Immature natural killer cell (primary cell): Measurements from ENCODE around the gene IMPG2. TPM values are rescaled to one million over a fixed set of nuclear protein-coding genes. Genes with fewer than 3 reads are reported as not detected.

Source experiments
- DNase-seq, 3 donors: peaks; one replicate each; pipeline ENCODE4 v3.0.0; 2022; ENCODE audit warnings: mixed read lengths in 1 of 3
- H3K27ac Mint-ChIP-seq, 6 donors: one replicate each; pipeline ENCODE4 v1.8.0; 2020; ENCODE audit warnings: mixed read lengths in 6 of 6, mild to moderate bottlenecking in 5 of 6, inconsistent platforms in 4 of 6, moderate library complexity in 3 of 6
- H3K27me3 Mint-ChIP-seq, 3 donors: one replicate each; pipeline ENCODE4 v1.8.0; 2020 to 2021; ENCODE audit warnings: low read depth in 3 of 3, mild to moderate bottlenecking in 3 of 3, mixed read lengths in 3 of 3, moderate library complexity in 3 of 3, inconsistent platforms in 1 of 3
- H3K36me3 Mint-ChIP-seq, 3 donors: one replicate each; pipeline ENCODE4 v1.8.0; 2020; ENCODE audit warnings: mixed read lengths in 3 of 3, inconsistent platforms in 2 of 3, mild to moderate bottlenecking in 2 of 3
- H3K4me1 Mint-ChIP-seq, 2 donors: one replicate each; pipeline ENCODE4 v1.8.0; 2020; ENCODE audit warnings: inconsistent platforms in 2 of 2, mild to moderate bottlenecking in 2 of 2, mixed read lengths in 2 of 2, moderate library complexity in 1 of 2
- H3K4me3 Mint-ChIP-seq, 5 donors: one replicate each; pipeline ENCODE4 v1.8.0; 2020; ENCODE audit warnings: mild to moderate bottlenecking in 5 of 5, mixed read lengths in 5 of 5, inconsistent platforms in 3 of 5, moderate library complexity in 3 of 5
- H3K9me3 Mint-ChIP-seq, 6 donors: one replicate each; pipeline ENCODE4 v1.8.0; 2020; ENCODE audit warnings: mild to moderate bottlenecking in 6 of 6, mixed read lengths in 6 of 6, inconsistent platforms in 4 of 6, moderate library complexity in 3 of 6
- polyA plus RNA-seq, 3 donors: library from polyadenylated mRNA; unstranded; fragments of 300-500 nt; fragmentation: Illumina TruSeq; gene quantifications; one replicate each; pipeline ENCODE4 v1.2.3, GENCODE V29; 2021

IMPG2 gene
- polyA plus RNA-seq, 3 donors from 2014 or later = 0.04 TPM; not detected in 1

GRCh38 chr3:101268141-101268540 lies 52.2 kb downstream of the IMPG2 start:
- Mint-ChIP-seq H3K27ac (no peak overlapping the region), H3K4me1 (no peaks in the 10 kb centered on the region), H3K9me3 (no peaks in the 10 kb centered on the region), H3K4me3 (no peak overlapping the region), H3K36me3 (peaks cover 5 to 37% (median 13%) of the 10 kb centered on the region in 3 donors), H3K27me3 (no peaks in the 10 kb centered on the region)
- no peak for DNase-seq

DNA sequence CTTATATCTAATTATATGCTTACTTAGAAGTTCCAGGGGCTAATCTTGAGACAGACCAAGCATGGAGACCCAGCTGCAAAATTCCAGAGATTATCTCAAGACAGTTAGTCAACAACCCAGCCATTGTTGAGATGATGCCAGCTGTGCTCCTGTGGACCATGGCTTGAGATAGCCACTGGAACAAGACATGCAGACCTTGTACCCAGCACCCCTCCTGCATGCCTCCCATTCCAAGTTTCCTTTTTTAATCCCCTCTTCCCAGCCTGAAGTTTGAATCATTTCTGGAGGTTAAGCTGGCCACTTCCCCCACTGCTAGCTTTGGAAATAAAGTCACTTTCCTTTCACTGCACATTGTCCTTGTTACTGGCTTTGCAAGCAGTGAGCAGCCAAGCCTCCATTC lies 53.8 kb downstream of the IMPG2 start:
- Mint-ChIP-seq H3K9me3 (no peaks in the 10 kb centered on the region), H3K4me3 (no peak overlapping the region), H3K27ac (no peak overlapping the region), H3K36me3 (peaks cover 4 to 25% (median 5%) of the 10 kb centered on the region in 3 donors), H3K27me3 (no peaks in the 10 kb centered on the region), H3K4me1 (no peaks in the 10 kb centered on the region)
- no peak for DNase-seq

DNA sequence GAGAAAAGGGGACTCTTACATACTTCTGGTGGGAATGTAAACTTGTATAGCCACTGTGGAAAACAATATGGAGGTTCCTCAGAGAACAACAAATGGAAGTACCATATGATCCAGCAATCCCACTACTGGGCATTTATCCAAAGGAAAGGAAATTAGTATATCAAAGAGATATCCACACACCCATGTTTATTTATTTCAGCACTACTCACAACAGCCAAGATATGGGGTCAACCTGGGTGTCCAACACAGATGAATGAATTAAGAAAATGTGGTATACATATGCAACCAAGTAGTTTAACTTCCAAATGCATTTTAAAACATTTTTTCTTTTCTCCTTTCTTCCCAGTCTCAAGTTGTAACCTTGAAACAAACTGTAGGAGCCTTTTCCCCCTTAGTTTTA lies 54.3 kb downstream of the IMPG2 start:
- Mint-ChIP-seq H3K9me3 (no peaks in the 10 kb centered on the region), H3K36me3 (peaks cover 4 to 20% (median 5%) of the 10 kb centered on the region in 3 donors), H3K27ac (no peak overlapping the region), H3K27me3 (no peaks in the 10 kb centered on the region), H3K4me1 (no peaks in the 10 kb centered on the region), H3K4me3 (no peak overlapping the region)
- no peak for DNase-seq

- H3K9me3 Mint-ChIP-seq = no peaks in the 10 kb centered on the region
- no peak overlapping the region for H3K27ac Mint-ChIP-seq
- peaks cover 0 to 11% (median 5%) of the 10 kb centered on the region in 3 donors for H3K36me3 Mint-ChIP-seq
- no peaks in the 10 kb centered on the region for H3K27me3 Mint-ChIP-seq
- H3K4me1 Mint-ChIP-seq = no peaks in the 10 kb centered on the region
- H3K4me3 Mint-ChIP-seq = no peak overlapping the region
- no peak for DNase-seq
Measured at GRCh38 chr3:101262393-101263240, 57.8 kb downstream of the IMPG2 start.

GRCh38 chr3:101261506-101261905 lies 58.9 kb downstream of the IMPG2 start:
- Mint-ChIP-seq H3K36me3 (peaks cover 5 to 14% (median 11%) of the 10 kb centered on the region in 3 donors), H3K9me3 (no peaks in the 10 kb centered on the region), H3K27me3 (no peaks in the 10 kb centered on the region), H3K27ac (no peak overlapping the region), H3K4me1 (no peaks in the 10 kb centered on the region), H3K4me3 (no peak overlapping the region)
- no peak for DNase-seq

DNA sequence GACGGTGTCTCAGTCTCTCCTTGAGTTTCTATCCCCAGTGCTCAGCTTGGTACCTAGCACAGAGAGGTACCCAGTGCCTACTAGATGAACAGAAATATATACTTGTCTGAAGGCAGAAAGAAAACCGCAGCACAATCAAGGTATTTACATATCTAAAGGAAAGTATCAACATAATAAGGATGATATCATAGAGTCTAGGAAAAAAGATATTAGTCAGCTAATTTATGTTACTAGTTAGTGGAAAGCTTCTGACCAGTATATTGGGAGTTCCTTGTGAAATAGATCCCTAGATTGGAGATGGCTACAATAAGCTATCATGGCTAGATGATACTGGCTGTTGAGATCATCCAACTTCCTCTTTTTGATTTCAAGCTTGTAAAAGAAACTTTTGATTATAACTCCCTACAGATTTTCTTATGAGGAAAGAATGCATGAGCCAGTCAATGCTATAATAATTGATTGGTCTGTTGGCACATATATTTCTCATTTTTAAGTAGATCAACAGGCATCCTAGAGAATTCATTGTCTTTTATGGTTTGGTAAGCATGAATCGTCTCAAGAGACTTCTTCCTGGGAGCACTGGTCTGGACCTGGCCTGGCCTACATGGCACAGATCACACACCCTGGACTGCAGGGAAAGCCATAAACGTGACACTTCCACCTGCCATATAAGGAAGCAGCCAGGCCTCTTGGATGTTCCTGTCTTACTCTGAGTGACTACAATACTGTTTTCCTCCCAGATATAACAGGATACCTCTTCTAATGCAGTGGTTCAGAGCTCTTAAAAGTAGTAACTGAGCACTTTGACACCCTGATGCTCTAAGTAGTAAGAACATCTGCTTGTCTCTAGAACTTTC lies 60.7 kb downstream of the IMPG2 start:
- H3K4me3 Mint-ChIP-seq = no peak overlapping the region
- H3K27ac Mint-ChIP-seq = no peak overlapping the region
- no peaks in the 10 kb centered on the region for H3K9me3 Mint-ChIP-seq
- peaks cover 13 to 15% (median 15%) of the 10 kb centered on the region in 3 donors for H3K36me3 Mint-ChIP-seq
- no peaks in the 10 kb centered on the region for H3K27me3 Mint-ChIP-seq
- no peaks in the 10 kb centered on the region for H3K4me1 Mint-ChIP-seq
- DNase-seq = no peak

DNA sequence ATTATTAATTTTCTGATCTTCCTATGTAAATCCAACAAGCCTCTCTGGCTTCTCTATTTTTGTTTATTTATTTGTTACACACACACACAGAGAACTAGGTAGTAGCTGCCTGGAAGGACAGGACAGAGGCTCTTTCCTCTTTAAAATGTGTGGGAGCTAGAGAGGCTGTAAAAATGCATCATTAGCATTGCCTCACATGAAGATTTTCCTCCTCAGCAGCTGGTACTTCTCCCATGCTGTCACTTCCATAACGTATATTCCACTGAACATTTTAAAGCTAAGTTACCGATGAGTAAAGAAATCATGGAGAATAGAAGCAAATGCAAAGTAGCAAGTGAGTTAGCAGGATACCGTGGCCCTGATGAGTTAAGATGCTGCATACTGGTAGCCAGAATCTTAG lies 63.9 kb downstream of the IMPG2 start:
- Mint-ChIP-seq H3K36me3 (peaks cover 14 to 32% (median 32%) of the 10 kb centered on the region in 3 donors), H3K27me3 (no peaks in the 10 kb centered on the region), H3K4me3 (no peak overlapping the region), H3K9me3 (no peaks in the 10 kb centered on the region), H3K4me1 (no peaks in the 10 kb centered on the region), H3K27ac (no peak overlapping the region)
- DNase-seq = no peak

- peaks cover 14 to 32% (median 32%) of the 10 kb centered on the region in 3 donors for H3K36me3 Mint-ChIP-seq
- H3K4me1 Mint-ChIP-seq = no peaks in the 10 kb centered on the region
- no peak overlapping the region for H3K27ac Mint-ChIP-seq
- no peak overlapping the region for H3K4me3 Mint-ChIP-seq
- H3K9me3 Mint-ChIP-seq = no peaks in the 10 kb centered on the region
- H3K27me3 Mint-ChIP-seq = no peaks in the 10 kb centered on the region
- no peak for DNase-seq
Measured at GRCh38 chr3:101255441-101255840, 64.9 kb downstream of the IMPG2 start.

- H3K4me1 Mint-ChIP-seq = no peaks in the 10 kb centered on the region
- H3K9me3 Mint-ChIP-seq = no peaks in the 10 kb centered on the region
- H3K4me3 Mint-ChIP-seq = no peak overlapping the region
- DNase-seq = no peak
- H3K27ac Mint-ChIP-seq = no peak overlapping the region
- H3K36me3 Mint-ChIP-seq = peaks cover 14 to 45% (median 33%) of the 10 kb centered on the region in 3 donors
- no peaks in the 10 kb centered on the region for H3K27me3 Mint-ChIP-seq
Measured at GRCh38 chr3:101253396-101253795, 67.0 kb downstream of the IMPG2 start.

- no peak overlapping the region for H3K4me3 Mint-ChIP-seq
- no peaks in the 10 kb centered on the region for H3K27me3 Mint-ChIP-seq
- H3K36me3 Mint-ChIP-seq = peaks cover 14 to 49% (median 36%) of the 10 kb centered on the region in 3 donors
- H3K4me1 Mint-ChIP-seq = no peaks in the 10 kb centered on the region
- H3K27ac Mint-ChIP-seq = no peak overlapping the region
- DNase-seq = no peak
- H3K9me3 Mint-ChIP-seq = no peaks in the 10 kb centered on the region
Measured at GRCh38 chr3:101252945-101253344, 67.4 kb downstream of the IMPG2 start.

DNA sequence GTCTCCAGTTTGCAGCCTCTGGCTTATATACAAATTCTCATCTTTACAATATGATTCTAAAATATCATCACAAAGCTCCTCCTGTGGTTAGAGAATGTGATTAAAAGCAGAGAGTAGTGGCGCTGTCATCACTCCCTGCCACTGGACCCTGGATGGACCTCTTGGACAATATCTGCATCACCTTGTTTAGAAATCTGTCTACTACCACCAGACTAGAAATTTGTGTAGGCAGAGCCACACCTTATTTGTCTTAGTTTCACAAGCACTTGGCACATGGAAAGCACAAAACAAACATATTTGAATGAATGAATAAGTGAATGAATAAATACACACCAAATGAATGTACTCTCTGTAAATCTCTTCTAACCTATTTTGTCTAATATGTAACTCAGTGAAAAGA lies 68.1 kb downstream of the IMPG2 start:
- peaks cover 14 to 52% (median 36%) of the 10 kb centered on the region in 3 donors for H3K36me3 Mint-ChIP-seq
- no peak for DNase-seq
- no peaks in the 10 kb centered on the region for H3K27me3 Mint-ChIP-seq
- no peaks in the 10 kb centered on the region for H3K4me1 Mint-ChIP-seq
- H3K4me3 Mint-ChIP-seq = no peak overlapping the region
- no peak overlapping the region for H3K27ac Mint-ChIP-seq
- no peaks in the 10 kb centered on the region for H3K9me3 Mint-ChIP-seq

DNA sequence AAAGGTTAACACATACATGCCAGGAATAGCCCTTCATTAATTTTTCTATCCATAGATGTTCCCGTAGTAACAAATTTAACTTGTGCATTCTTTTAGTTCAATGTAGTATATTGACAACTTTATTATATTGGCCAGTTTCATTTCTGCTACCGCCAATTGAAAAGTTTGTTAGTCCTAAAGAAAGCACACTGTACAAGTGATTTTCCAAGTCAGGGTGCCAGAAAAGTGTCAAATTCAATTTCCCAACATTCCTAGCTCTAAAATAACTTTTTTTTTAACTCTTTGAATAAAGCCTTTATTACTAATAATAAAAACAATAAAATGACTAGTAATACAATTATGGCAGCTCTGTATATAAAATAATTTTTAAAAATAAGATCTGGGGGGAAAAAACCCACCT lies 68.9 kb downstream of the IMPG2 start:
- Mint-ChIP-seq H3K27me3 (no peaks in the 10 kb centered on the region), H3K27ac (no peak overlapping the region), H3K4me1 (no peaks in the 10 kb centered on the region), H3K9me3 (no peaks in the 10 kb centered on the region), H3K36me3 (peaks cover 7 to 49% (median 37%) of the 10 kb centered on the region in 3 donors), H3K4me3 (no peak overlapping the region)
- DNase-seq = no peak

- DNase-seq = no peak
- Mint-ChIP-seq H3K36me3 (peaks cover 14 to 46% (median 41%) of the 10 kb centered on the region in 3 donors), H3K4me3 (no peak overlapping the region), H3K27me3 (no peaks in the 10 kb centered on the region), H3K4me1 (no peaks in the 10 kb centered on the region), H3K27ac (no peak overlapping the region), H3K9me3 (no peaks in the 10 kb centered on the region)
Measured at GRCh38 chr3:101249522-101249921, 70.9 kb downstream of the IMPG2 start.

DNA sequence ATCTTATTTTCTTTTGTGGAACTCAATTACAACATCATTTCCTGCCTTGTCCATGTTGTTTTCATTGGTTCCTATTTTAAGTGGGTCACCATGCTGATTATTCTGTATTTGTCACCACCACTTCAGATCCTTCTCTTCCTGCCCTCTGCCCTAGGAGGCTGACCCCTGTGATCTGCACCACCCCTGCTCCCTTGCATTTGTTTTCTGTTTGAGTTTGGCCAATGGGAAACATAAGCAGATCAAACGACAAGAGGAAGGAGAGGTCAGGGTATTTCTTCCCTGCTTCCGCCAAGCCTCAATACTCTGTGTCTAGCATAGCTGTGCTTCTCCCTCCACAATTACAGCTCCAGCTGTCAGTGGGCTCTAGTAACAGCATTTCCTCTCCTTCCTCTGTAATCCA lies 71.6 kb downstream of the IMPG2 start:
- Mint-ChIP-seq H3K27me3 (peaks cover 0 to 3% (median 0%) of the 10 kb centered on the region in 3 donors), H3K27ac (no peak overlapping the region), H3K4me3 (no peak overlapping the region), H3K36me3 (peaks cover 17 to 48% (median 43%) of the 10 kb centered on the region in 3 donors), H3K9me3 (no peaks in the 10 kb centered on the region), H3K4me1 (no peaks in the 10 kb centered on the region)
- DNase-seq = no peak
